Transverse colon (tissue), 4 donors: ENCODE measurements around the gene GFOD1. TPM values are rescaled to one million over a fixed set of nuclear protein-coding genes. Genes with fewer than 3 reads are reported as not detected.

Experiments
- DNase-seq: peaks from one replicate; pipeline ENCODE4 v3.0.0-alpha.2; 2019
- H3K27ac ChIP-seq, 4 donors: fragments of 200-600 bp; sonication (generic); 2 replicates each; pipeline ENCODE4 v1.5.1; 2016 to 2018; ENCODE audit warnings: inconsistent platforms in 4 of 4
- H3K27me3 ChIP-seq: fragments of 200-600 bp; sonication (generic); 2 replicates; pipeline ENCODE4 v1.5.1; 2017; ENCODE audit warnings: inconsistent platforms
- H3K36me3 ChIP-seq, 4 donors: fragments of 200-600 bp; sonication (generic); 2 replicates each; pipeline ENCODE4 v1.5.1; 2017 to 2019; ENCODE audit warnings: inconsistent platforms in 4 of 4
- H3K4me1 ChIP-seq, 4 donors: fragments of 200-600 bp; sonication (generic); 2 replicates each; pipeline ENCODE4 v1.5.1; 2017 to 2020; ENCODE audit warnings: inconsistent platforms in 4 of 4
- H3K4me3 ChIP-seq, 4 donors: fragments of 200-600 bp; sonication (generic); 1 replicate in 1 of 4; 2 replicates in 3 of 4; pipeline versions ENCODE4 v1.5.1 to v1.6.1; 2017 to 2019; ENCODE audit warnings: inconsistent platforms in 4 of 4
- H3K9me3 ChIP-seq, 2 donors: fragments of 200-600 bp; sonication (generic); 2 replicates each; pipeline ENCODE4 v1.5.1; 2017 to 2019; ENCODE audit warnings: inconsistent platforms in 2 of 2
- CTCF ChIP-seq, 5 experiments: fragments of 200-600 bp in 3 of 5; fragments of 450-650 bp in 2 of 5; sonication (generic) in 3 of 5; IDR thresholded peaks; 1 replicate in 2 of 5; 2 replicates in 3 of 5; pipeline ENCODE4 v1.5.1; 2016 to 2017; ENCODE audit warnings: antibody characterized with exemption in 5 of 5, inconsistent platforms in 3 of 5, mild to moderate bottlenecking in 2 of 5, moderate library complexity in 1 of 5
- EP300 ChIP-seq: sonication (generic); formaldehyde crosslinking; IDR thresholded peaks from one replicate; pipeline ENCODE4 v1.6.1; 2017; ENCODE audit warnings: antibody characterized with exemption, low read depth
- POLR2A ChIP-seq: fragments of 450-650 bp; IDR thresholded peaks from one replicate; pipeline ENCODE4 v1.6.1; 2016; ENCODE audit warnings: antibody characterized with exemption, mild to moderate bottlenecking, moderate library complexity
- POLR2AphosphoS5 ChIP-seq, 3 donors: sonication (generic); formaldehyde crosslinking; IDR thresholded peaks; one replicate each; pipeline ENCODE4 v1.6.1; 2016; ENCODE audit warnings: antibody characterized with exemption in 3 of 3
- WGBS, 2 donors: methylation state at CpG; one replicate each; pipeline ENCODE4 v1.1.5; 2018; ENCODE audit warnings: low coverage in 1 of 2; 5-methylcytosine and 5-hydroxymethylcytosine counted together
- in situ Hi-C, 4 donors: fragments of 200-750 bp; cut with MboI; loops; one replicate each; pipeline versions ENCODE4 v1.15.0 to v1.15.1; 2017; ENCODE audit warnings: low sequenced_read_pairs in 3 of 4, low pct_ligation_motif_present in 1 of 4, low pct_unique_long_range_greater_than_20kb in 1 of 4
- intact Hi-C: fragments of 100-400 bp; cut with DNase I; formaldehyde crosslinking; loops from one replicate; pipeline ENCODE4 v1.15.1; 2023; ENCODE audit warnings: low total_unique reads
- total RNA-seq, 4 donors: library from RNA; depleted of rRNA; stranded (reverse); fragments of >200 nt; gene quantifications; one replicate each; pipeline ENCODE4 v1.1.0, GENCODE V29; 2016

Gene GFOD1
- total RNA-seq, 4 donors from 2014 or later = 8.4 to 36.7 (median 19.9) TPM

GRCh38 chr6:13507306-13507860, 20.0 kb upstream of the GFOD1 start:
- Histone ChIP-seq H3K9me3 (no peaks in the 10 kb centered on the region), H3K27ac (no peak overlapping the region), H3K27me3 (no peaks in the 10 kb centered on the region), H3K4me1 (peaks cover 0 to 16% (median 10%) of the 10 kb centered on the region in 4 donors), H3K36me3 (no peaks in the 10 kb centered on the region), H3K4me3 (no peak overlapping the region)
- in situ Hi-C loops = no loop called here
- DNase-seq = no peak
- intact Hi-C loops = no loop called here
- no peak for TF ChIP-seq POLR2A
- no peak for TF ChIP-seq POLR2AphosphoS5 (IDR thresholded peaks at IDR 0.05)
- no peak for TF ChIP-seq EP300
- TF ChIP-seq CTCF (IDR thresholded peaks at IDR 0.05) = no peak
- WGBS, 2 donors = 56 to 77% methylated on average over 2 to 3 of the region's 3 CpGs

- no peak overlapping the region for H3K27ac ChIP-seq
- no peaks in the 10 kb centered on the region for H3K9me3 ChIP-seq
- TF ChIP-seq POLR2AphosphoS5 (IDR thresholded peaks at IDR 0.05) (no peak), POLR2A (no peak), EP300 (no peak), CTCF (IDR thresholded peaks at IDR 0.05) (no peak)
- H3K36me3 ChIP-seq = no peaks in the 10 kb centered on the region
- intact Hi-C loops = no loop called here
- peaks cover 0 to 9% (median 0%) of the 10 kb centered on the region in 4 donors for H3K4me1 ChIP-seq
- WGBS, 2 donors = 79 to 85% methylated on average over 7 of the region's 7 CpGs
- H3K27me3 ChIP-seq = no peaks in the 10 kb centered on the region
- in situ Hi-C loops = no loop called here
- no peak for DNase-seq
- no peak overlapping the region for H3K4me3 ChIP-seq
Measured at GRCh38 chr6:13505345-13505734, 17.9 kb upstream of the GFOD1 start.

- intact Hi-C loops = no loop called here
- H3K27me3 ChIP-seq = no peaks in the 10 kb centered on the region
- H3K27ac ChIP-seq = no peak overlapping the region
- H3K4me1 ChIP-seq = peaks cover 0 to 10% (median 0%) of the 10 kb centered on the region in 4 donors
- no peaks in the 10 kb centered on the region for H3K36me3 ChIP-seq
- WGBS, 2 donors = 63 to 87% methylated on average over 3 to 5 of the region's 5 CpGs
- in situ Hi-C loops = no loop called here
- no peaks in the 10 kb centered on the region for H3K9me3 ChIP-seq
- no peak overlapping the region for H3K4me3 ChIP-seq
- TF ChIP-seq POLR2AphosphoS5 (IDR thresholded peaks at IDR 0.05) = no peak
- TF ChIP-seq POLR2A = no peak
- TF ChIP-seq CTCF (IDR thresholded peaks at IDR 0.05) = no peak
- no peak for TF ChIP-seq EP300
- DNase-seq = no peak
Measured at GRCh38 chr6:13504611-13505344, 17.4 kb upstream of the GFOD1 start.

- peak overlapping the region; percentile 71 to 83 (median 77) for H3K27ac ChIP-seq
- H3K36me3 ChIP-seq = no peaks in the 10 kb centered on the region
- no peaks in the 10 kb centered on the region for H3K27me3 ChIP-seq
- no peaks in the 10 kb centered on the region for H3K9me3 ChIP-seq
- WGBS, 2 donors = 60 to 86% methylated on average over 1 to 3 of the region's 3 CpGs
- no peak overlapping the region for H3K4me3 ChIP-seq
- in situ Hi-C loops (no loop called here), intact Hi-C loops (no loop called here)
- TF ChIP-seq CTCF (IDR thresholded peaks at IDR 0.05) (no peak), EP300 (no peak), POLR2A (no peak), POLR2AphosphoS5 (IDR thresholded peaks at IDR 0.05) (no peak)
- no peak for DNase-seq
- H3K4me1 ChIP-seq = peaks cover 0 to 10% (median 0%) of the 10 kb centered on the region in 4 donors
Measured at GRCh38 chr6:13500915-13501314, 13.5 kb upstream of the GFOD1 start.
